ENCODE results near the gene DOHH.
"Not testable (repeated sequence)": the region's sequence is repeated elsewhere in the genome, so short reads cannot be mapped to it uniquely, and the experiment has no call there.

Gene DOHH

DNA sequence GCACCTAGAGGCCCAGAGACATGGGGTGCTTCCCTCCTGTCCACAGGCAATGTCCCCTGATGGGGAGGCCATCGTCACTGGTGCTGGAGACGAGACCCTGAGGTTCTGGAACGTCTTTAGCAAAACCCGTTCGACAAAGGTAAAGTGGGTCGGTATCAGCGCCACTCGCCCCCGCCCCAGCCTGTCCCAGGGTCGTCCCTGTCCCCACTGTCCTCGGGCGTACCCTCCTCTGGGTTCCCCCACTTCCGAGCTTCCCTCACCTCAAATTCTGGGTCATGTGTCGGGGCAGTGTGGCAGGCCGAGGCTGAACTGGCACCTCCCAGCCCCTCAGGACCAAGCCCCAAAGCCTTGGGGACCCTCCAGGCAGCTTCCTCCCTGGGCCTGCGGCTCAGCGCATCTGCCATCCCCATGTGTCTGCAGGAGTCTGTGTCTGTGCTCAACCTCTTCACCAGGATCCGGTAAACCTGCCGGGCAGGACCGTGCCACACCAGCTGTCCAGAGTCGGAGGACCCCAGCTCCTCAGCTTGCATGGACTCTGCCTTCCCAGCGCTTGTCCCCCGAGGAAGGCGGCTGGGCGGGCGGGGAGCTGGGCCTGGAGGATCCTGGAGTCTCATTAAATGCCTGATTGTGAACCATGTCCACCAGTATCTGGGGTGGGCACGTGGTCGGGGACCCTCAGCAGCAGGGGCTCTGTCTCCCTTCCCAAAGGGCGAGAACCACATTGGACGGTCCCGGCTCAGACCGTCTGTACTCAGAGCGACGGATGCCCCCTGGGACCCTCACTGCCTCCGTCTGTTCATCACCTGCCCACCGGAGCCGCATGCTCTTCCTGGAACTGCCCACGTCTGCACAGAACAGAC lies 34.1 kb upstream of the DOHH start:
- DNase-seq = no peak

DNA sequence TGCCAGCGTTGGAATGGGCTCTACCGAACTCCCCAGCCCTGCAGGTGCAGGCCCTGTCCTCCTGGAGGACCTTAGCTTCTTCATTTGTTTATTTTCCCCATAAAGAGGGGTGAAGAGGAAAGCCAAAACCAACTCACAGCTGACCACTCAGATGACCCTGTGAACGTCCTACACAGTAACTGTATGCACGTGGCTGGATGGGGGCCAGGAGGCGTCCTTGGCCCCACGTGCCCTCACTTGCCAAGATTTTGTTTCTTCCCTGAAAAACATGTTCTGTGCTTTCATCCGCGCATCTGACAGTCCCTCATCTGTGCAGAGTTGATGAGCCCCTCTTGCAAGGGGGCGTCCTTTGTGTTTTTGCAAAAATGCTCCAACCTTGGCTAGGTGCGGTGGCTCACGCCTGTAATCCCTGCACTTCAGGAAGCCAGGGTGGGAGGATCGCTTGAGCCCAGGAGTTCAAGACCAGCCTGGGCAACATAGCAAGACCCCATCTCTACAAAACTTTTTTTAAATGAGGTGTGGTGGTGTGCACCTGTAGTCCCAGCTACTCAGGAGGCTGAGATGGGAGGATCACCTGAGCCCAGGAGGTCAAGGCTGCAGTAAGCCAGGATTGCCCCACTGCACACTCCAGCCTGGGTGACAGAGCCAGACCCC lies 33.2 kb upstream of the DOHH start:
- no peak for DNase-seq

DNA sequence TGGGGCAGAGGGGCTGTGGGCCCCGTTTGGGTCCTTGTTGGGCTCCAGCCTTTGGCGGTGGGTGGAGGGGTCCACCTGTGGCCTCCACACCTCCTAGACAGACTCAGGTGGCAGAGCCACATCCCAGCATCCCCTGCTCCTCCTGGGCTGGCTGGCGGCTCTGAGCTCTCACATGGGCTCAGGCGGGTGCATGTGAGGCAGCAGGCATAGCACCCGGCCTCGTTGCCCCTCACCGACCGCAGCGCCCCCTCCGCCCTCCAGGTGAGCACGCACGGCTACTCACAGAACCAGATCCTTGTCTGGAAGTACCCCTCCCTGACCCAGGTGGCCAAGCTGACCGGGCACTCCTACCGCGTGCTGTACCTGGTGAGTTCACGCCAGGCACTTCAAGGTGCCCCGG lies 32.6 kb upstream of the DOHH start:
- no peak for DNase-seq

DNA sequence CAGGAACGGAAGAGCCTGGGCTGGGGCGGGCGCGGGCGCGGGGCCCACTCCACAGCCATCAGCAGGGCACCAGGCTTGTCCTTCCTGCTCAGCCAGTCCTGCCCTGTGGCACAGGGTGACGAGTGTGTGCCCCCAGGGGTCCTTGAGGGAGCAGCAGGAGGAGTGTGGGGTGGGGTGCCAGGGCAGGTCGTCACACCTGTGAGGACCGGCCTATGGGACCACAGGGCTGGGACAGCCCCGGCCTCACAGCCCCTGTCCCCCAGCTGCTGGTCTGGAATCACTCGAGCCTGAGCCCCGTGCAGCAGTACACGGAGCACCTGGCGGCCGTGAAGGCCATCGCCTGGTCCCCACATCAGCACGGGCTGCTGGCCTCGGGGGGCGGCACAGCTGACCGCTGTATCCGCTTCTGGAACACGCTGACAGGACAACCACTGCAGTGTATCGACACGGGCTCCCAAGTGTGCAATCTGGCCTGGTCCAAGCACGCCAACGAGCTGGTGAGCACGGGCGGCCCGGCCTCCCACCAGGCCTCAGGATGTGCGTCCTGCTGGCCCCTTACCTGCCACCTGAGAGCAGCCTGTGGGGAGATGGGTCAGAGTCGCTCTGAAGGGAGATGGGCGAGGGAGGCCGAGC lies 31.8 kb upstream of the DOHH start:
- DNase-seq = no peak

DNA sequence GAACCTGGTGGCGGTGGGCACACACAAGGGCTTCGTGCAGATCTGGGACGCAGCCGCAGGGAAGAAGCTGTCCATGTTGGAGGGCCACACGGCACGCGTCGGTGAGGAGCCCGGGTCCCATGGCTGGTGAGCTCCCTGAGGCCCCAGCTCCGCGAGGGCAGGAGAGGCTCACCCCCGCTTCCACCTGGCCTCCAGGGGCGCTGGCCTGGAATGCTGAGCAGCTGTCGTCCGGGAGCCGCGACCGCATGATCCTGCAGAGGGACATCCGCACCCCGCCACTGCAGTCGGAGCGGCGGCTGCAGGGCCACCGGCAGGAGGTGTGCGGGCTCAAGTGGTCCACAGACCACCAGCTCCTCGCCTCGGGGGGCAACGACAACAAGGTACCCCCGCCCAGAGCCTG lies 31.2 kb upstream of the DOHH start:
- no peak for DNase-seq

DNA sequence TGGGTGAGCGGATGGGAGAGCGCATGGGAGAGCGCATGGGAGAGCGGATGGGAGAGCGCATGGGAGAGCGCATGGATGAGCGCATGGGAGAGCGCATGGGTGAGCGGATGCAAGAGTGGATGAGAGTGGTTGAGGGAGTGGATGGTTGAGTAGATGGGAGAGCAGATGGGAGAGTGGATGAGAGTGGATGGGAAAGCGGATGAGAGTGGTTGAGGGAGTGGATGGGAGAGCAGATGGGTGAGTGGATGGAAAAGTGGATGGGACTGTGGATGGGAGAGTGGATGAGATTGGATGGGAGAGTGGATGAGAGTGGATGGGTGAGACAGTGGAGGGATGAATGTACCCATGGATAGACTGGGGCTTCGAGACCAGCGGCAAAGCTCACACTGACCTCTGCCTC lies 29.9 kb upstream of the DOHH start:
- DNase-seq = no peak

DNA sequence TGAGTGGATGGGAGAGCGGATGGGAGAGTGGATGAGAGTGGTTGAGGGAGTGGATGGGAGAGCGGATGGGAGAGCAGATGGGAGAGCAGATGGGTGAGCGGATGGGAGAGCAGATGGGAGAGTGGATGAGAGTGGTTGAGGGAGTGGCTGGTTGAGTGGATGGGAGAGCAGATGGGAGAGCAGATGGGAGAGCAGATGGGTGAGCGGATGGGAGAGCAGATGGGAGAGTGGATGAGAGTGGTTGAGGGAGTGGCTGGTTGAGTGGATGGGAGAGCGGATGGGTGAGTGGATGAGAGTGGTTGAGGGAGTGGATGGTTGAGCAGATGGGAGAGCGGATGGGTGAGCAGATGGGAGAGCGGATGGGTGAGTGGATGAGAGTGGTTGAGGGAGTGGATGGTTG lies 28.8 kb upstream of the DOHH start:
- not testable (repeated sequence) for DNase-seq

DNA sequence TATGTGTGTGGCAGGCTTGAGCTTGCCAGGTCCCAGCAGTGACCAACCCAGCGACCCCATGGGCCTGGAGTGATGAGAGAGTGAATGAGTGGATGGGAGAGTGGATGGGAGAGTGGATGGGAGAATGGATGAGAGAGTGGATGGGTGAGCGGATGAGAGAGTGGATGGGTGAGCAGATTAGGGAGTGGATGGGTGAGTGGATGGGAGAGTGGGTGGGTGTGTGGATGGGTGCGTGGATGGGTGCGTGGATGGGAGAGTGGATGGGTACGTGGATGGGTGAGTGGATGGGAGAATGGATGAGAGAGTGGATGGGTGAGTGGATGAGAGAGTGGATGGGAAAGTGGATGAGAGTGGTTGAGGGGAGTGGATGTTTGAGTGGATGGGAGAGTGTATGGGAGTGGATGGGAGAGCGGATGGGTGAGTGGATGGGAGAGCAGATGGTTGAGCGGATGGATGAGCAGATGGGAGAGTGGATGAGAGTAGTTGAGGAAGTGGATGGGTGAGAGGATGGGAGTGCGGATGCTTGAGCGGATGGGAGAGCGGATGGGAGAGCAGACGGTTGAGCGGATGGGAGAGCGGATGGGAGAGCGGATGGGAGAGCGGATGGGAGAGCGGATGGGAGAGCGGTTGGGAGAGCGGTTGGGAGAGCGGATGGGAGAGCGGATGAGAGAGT lies 28.2 kb upstream of the DOHH start:
- no peak for DNase-seq

DNA sequence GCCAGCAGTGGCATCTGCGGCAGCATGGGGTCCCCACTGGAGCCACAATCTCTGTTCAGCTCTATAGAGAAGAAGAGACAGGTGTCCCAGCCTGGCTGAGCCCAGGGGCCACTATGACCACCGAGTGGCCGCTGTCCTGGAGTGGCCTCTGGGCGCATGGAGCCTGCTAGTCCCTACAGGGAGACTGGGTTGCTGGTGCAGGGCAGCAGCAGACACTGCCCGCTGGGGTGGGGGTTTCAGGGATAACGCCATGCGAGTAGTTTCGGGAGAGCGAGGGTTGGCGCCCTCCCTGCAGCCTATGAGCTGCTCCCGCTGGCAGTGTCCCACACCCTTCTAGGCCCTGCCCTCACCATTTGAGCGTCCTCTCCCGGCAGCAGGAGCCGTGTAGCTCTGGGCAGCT lies 27.6 kb upstream of the DOHH start:
- no peak for DNase-seq

DNA sequence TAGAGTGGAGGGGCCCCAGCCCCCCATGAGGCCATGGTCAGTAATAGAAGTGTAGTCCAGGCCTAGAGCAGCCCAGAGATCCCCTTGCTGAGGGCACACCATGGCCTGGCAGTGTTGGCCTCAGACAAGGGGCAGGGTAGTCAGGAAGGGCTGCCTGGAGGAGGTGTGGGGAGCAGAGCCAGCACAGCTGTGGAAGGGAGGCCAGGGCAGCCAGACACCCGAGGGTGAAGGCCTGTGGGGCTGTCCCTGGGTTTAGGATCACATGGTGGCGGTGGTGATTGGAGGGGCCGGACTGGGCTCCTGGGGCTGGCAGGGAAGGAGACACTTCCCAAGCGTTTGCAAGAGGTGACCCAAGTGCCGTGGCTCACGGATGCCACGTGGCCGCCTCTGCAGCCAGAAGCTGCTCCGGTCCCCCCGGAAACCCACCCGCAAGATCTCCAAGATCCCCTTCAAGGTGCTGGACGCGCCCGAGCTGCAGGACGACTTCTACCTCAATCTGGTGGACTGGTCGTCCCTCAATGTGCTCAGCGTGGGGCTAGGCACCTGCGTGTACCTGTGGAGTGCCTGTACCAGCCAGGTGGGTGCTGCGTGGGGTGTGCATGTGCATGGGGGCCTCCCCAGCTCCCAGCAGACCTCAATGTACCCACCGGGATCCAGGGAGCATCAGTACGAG lies 26.9 kb upstream of the DOHH start:
- DNase-seq = no peak

DNA sequence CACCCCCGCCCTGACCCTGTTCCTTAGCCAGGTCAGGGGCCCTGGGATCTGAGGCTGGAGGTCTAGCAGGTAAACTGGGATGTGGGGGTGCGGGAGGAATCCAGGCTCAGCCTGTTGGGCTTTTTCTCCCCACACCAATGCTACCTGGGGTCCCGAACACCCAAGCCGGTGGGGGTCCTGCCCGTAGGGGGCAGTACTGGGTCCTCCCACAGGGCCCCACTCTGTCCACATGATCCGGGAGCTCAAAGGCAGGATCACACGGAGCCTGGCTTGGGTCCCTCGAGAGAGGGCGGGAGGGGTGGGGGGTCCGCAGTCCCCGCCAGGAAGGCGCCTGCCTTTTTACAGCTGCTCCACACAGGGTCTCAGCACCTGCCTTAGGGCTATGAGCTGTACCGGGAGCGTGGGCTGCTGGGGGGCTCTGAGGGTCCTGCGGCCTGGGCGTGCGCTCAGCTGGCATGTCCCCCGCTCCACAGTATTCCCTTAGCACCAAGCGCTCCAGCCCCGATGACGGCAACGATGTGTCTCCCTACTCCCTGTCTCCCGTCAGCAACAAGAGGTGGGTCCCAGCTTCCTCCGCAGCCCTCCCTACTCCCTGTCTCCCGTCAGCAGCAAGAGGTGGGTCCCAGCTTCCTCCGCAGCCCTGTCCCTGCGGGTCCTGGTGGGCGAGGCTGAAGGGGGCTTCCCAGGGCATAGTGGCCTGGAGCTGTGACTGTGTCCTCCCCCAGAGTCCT lies 26.2 kb upstream of the DOHH start:
- no peak for DNase-seq

DNA sequence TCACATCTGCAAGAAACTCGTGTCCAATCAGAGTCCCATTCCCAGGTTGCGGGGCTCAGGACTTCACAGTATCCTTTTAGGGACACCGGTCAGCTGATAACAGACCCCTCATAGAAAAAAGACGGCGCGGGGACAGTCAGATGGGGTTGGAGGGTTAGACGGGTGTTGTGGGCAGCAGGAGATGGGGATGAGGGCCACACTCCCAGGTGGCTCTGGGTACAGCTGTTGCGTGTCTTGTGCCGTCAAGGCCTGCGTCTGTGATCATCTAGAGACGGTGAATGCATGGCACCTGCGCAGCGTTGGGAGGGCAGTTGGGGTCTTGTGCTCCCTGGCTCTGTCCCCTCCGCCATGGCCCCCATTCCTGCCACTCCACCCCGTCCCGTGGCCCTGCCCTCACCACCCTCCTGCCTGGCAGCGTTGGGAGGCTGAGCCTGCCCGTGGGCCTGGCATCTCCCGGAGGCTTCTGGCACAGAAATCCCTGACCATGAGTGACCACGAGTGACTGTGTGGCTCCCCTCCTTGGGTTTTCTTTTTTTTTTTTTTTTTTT lies 24.5 kb upstream of the DOHH start:
- no peak for DNase-seq

DNA sequence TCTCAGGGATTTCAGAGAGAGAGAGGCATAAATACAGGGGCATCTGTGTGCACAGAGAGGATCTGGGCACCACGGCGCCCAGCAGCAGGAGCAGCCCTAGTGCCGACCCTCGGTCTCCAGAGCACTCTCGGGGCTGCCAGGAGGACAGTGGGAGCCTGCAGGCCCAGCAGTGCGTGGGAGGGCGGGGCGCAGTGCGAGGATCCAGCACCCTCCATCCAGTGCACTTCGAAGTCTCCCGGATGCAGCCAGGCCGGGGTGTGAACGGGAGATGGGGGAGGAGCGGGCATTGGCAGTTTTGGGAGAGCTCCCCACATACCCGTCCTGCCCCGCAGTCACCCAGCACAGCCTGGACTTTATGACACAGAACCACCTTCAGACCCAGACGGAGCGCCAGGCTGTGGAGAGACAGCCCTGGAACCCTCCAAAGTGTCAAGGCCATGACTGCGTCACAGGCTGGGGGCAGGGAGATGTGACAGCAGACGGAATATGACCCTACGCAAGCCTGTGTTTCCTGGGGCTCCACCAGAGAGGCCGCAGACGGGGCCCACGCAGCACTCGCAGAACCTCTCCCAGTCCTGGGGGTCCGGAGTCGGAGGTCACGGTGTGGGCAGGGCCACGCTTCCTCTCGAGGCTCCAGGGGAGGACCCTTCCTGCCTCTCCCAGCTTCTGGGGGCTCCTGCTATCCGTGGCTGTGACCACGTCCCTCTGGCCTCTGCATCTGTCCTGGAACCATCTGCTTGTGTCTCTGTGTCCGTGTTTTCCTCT lies 23.8 kb upstream of the DOHH start:
- DNase-seq = no peak

DNA sequence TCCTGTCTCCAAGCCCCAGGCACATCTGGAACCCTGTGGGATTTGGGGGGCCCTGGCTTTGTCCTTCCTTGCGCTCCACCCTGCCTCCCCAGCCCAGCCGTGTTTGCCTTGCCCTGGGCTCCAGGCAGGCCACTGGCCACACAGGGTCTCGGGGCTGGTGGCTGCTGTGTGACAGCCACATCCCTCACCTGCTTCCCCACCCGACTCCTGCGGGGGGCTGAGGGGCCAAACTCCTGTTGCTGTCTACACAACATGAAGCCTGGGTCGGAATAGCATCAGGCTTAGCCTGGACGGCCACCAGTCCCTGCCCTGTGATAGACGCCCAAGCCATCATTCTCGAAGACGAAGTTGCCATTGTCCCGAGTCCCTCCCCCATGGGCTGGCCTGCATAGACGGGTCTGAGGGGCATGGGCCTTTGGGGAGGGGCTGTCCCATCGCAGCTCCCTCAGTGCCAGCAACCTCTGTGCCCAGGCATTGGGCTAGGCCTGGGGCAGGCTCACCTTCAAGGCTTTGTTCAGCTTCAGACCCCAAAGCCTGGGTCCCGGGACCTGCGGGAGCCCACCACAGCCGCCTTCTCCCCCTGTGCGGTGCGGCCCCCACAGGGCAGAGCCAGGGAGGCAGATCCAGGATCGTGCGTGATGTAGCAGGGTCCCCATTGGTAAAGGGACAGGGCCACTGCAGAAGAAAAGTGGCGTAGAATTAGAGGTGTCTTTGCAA lies 23.0 kb upstream of the DOHH start:
- no peak for DNase-seq

DNA sequence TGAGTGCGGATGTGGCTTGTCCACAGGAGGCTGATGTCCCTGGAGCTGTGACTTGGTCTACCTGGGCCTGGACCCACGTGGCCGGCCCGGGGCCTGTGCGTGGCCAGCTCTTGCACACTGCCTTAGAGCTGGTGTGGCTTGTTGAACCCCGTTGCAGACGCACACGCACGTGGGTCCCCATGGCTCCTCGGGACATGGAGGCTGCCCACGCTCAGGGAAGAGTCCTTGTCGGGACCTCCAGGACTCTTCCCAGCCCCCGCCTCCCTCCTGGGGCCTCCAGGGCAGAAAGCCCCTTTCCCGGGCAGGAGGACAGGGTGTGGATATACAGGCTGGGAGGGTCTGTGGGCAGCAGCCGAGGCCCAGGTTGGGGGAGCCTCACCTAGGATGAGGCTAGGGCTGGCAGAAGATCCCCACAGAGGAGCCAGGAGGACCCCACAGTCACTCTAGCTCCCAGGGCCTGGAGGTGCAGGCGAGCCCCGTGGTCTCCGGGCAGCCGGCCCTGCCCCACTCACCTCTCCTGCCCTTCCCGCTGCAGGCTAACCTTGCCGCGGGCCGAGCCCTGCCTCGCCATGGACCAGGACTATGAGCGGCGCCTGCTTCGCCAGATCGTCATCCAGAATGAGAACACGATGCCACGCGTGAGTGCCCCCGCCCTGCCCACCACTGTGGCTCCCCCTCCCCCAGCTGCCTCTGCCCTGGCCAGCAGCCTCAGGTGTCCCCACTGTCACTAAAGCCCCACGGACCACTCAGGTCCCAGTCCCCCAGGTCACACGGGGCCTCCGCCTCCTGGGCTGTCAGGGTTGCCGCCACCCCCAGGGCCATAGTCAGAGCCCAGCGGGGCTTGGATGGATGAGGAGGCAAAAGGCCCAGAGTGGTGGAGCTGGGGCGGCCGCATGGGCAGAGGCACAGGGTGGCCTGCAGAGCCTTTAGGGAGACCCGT lies 22.2 kb upstream of the DOHH start:
- no peak for DNase-seq

DNA sequence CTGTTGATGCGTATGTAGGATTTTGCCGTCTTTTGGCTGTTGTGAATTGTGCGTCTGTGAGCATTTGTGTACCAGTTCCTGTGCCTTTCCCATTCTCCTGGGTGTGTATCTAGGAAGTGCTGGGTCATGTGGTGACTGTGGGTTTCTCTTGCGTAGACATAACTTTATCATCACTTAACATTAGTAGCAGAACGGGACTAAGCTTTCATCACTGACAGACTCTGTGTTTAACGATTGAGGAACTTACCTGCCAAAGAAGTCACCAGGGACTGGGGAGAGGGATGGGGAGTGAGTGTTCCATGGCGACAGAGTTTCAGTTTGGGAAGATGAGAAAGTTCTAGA lies 20.6 kb upstream of the DOHH start:
- DNase-seq = no peak

DNA sequence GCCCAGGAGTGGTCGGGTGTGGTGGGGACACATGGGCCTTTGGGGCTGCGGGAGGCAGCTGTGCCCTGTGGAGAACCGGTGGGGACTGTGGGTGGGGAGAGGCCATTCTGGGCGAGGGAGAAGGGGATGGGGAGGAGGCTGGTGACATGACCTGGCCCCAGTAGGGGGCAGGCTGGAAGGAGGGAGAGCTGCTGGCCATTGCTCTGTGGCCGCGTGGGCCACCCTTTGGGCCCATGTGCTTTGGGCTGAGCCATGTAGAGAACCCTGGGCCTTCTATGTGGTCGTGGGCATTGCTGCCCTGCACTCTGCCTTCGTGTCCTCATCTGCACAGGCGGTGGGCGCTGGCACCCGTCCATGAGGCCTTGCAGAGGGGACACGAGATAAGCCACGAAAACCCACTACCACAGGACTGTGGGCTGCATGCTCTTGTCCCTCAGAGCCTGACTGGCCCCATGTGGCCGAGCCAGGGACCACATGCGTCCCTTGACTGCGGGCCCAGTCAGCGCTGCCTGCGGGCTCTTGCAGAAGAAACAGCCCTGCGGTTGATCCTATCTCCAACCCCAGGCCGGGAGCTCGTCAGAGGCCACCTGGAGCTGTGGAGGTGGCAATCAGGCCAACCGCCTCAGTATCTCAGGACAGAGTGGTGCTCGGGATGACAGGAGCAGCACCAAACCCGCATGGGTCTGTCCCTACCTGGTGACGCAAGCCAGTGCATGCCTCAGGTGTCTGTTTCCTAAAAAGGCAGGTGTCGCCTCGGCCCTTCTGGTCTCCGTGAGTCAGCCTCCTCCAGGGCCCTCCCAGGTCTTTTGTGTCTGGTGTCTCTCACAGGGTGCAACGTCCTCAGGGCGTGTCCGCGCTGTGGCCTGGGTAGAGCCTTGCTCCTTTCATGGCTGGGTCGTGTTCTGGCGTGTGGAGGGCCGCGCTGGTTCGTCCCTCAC lies 20.0 kb upstream of the DOHH start:
- no peak for DNase-seq

DNA sequence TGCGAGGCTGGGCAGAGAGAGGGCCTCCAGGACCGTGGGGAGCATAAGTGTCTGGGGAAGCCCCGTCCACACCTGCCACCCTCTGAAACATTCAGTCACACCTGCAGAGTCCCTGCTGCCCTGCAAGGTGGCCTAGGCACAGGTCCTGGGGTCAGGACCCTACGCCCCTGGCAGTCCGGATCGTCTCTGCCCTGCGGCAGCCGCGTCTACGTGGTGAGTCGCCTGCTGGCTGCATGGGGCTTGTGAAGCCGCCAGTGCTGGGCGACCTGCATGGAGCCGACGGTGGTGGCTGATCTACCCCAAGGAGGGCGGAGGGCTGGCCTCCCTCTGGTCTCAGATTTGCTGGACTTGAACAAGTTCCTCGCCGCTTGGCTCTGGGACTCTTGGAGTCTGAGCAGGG lies 18.7 kb upstream of the DOHH start:
- DNase-seq = no peak

Measured in NCI-H2171 (cell line).